Ishikawa (cell line): ENCODE results near the gene KCNJ15.

ENCODE experiments used
- CEBPB ChIP-seq: IDR thresholded peaks from 2 replicates; pipeline ENCODE4 v1.6.1; 2012
- CREB1 ChIP-seq: IDR thresholded peaks from 2 replicates; pipeline ENCODE4 v1.6.1; 2012; ENCODE audit warnings: low read depth
- EGR1 ChIP-seq: IDR thresholded peaks from 2 replicates; pipeline ENCODE4 v1.6.1; 2012
- EP300 ChIP-seq: IDR thresholded peaks from 2 replicates; pipeline ENCODE4 v1.6.1; 2012; ENCODE audit warnings: borderline replicate concordance
- FOXM1 ChIP-seq: IDR thresholded peaks from 2 replicates; pipeline ENCODE4 v1.6.1; 2012; ENCODE audit warnings: low read depth, borderline replicate concordance
- NFIC ChIP-seq: IDR thresholded peaks from 2 replicates; pipeline ENCODE4 v1.6.1; 2012
- RAD21 ChIP-seq: IDR thresholded peaks from 2 replicates; pipeline ENCODE4 v1.6.1; 2012; ENCODE audit warnings: low read depth
- TAF1 ChIP-seq: IDR thresholded peaks from 2 replicates; pipeline ENCODE4 v1.6.1; 2012; ENCODE audit warnings: low read depth, mild to moderate bottlenecking
- TCF12 ChIP-seq: IDR thresholded peaks from 2 replicates; pipeline ENCODE4 v1.6.1; 2012; ENCODE audit warnings: low read depth
- TEAD4 ChIP-seq: IDR thresholded peaks from 2 replicates; pipeline ENCODE4 v1.6.1; 2012
- YY1 ChIP-seq: IDR thresholded peaks from 2 replicates; pipeline ENCODE4 v1.6.1; 2012; ENCODE audit warnings: low read depth
- ZBTB7A ChIP-seq: IDR thresholded peaks from 2 replicates; pipeline ENCODE4 v1.6.1; 2012; ENCODE audit warnings: low read depth
- TF ChIP-seq, protein P1 (sequence below): IDR thresholded peaks from 2 replicates; pipeline ENCODE4 v1.6.1; 2012
- TF ChIP-seq, protein P2 (sequence below): IDR thresholded peaks from 2 replicates; pipeline ENCODE4 v1.6.1; 2012
- TF ChIP-seq, protein P3 (sequence below): IDR thresholded peaks from 2 replicates; pipeline ENCODE4 v1.6.1; 2012; ENCODE audit warnings: low read depth, mild to moderate bottlenecking

The KCNJ15 gene

DNA sequence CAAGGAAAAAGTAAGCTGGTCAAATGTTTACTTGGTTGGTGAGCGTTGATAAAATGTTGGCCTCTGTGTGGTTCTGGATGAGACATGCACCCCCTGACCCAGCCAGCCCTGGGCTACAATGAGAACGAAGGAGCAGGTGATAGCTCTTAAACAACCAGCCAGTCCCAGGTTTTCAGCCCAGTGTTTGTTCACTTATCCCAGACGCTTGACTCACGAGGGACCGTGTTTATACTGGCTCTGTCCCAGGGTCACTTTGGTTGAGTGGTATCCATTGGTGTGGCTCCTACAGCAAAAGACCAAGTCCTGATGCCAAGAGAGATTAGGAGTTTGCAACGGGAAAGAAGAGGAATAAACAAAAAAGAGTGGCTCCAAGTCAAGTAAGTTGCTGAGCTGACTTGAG is 86.9 kb downstream of the KCNJ15 start:
- TF ChIP-seq YY1: no peak
- TF ChIP-seq, protein P1, sequence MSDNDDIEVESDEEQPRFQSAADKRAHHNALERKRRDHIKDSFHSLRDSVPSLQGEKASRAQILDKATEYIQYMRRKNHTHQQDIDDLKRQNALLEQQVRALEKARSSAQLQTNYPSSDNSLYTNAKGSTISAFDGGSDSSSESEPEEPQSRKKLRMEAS: no peak
- TF ChIP-seq NFIC: no peak
- TF ChIP-seq, protein P2, sequence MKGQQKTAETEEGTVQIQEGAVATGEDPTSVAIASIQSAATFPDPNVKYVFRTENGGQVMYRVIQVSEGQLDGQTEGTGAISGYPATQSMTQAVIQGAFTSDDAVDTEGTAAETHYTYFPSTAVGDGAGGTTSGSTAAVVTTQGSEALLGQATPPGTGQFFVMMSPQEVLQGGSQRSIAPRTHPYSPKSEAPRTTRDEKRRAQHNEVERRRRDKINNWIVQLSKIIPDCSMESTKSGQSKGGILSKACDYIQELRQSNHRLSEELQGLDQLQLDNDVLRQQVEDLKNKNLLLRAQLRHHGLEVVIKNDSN: no peak
- TF ChIP-seq, protein P3, sequence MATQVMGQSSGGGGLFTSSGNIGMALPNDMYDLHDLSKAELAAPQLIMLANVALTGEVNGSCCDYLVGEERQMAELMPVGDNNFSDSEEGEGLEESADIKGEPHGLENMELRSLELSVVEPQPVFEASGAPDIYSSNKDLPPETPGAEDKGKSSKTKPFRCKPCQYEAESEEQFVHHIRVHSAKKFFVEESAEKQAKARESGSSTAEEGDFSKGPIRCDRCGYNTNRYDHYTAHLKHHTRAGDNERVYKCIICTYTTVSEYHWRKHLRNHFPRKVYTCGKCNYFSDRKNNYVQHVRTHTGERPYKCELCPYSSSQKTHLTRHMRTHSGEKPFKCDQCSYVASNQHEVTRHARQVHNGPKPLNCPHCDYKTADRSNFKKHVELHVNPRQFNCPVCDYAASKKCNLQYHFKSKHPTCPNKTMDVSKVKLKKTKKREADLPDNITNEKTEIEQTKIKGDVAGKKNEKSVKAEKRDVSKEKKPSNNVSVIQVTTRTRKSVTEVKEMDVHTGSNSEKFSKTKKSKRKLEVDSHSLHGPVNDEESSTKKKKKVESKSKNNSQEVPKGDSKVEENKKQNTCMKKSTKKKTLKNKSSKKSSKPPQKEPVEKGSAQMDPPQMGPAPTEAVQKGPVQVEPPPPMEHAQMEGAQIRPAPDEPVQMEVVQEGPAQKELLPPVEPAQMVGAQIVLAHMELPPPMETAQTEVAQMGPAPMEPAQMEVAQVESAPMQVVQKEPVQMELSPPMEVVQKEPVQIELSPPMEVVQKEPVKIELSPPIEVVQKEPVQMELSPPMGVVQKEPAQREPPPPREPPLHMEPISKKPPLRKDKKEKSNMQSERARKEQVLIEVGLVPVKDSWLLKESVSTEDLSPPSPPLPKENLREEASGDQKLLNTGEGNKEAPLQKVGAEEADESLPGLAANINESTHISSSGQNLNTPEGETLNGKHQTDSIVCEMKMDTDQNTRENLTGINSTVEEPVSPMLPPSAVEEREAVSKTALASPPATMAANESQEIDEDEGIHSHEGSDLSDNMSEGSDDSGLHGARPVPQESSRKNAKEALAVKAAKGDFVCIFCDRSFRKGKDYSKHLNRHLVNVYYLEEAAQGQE: no peak
- TF ChIP-seq FOXM1: no peak
- no peak for TF ChIP-seq EP300
- TF ChIP-seq EGR1: no peak
- TF ChIP-seq CEBPB: no peak
- no peak for TF ChIP-seq CREB1
- TF ChIP-seq ZBTB7A: no peak
- TF ChIP-seq TEAD4: no peak
- TF ChIP-seq TCF12: no peak
- TF ChIP-seq TAF1: no peak
- no peak for TF ChIP-seq RAD21

DNA sequence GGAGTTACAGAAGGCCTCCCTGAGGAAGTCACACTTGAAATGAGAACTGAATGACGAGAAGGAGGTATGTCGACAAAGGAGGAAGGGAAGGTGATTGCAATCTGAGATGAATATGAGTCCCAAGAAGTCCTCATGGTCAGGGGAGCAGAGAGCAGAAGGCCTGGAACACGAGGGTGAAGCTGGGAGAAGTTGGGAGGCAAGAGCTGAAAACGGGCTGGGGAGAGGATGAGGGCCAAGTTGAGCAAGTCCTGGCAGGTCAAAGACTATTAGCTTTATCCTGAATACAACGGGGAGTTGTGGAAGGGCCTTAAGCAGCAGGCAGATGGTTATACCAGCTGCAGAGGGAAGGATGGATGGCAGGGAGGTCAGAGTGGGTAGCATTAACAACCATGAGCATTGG is 89.5 kb downstream of the KCNJ15 start:
- TF ChIP-seq NFIC: no peak
- TF ChIP-seq, protein P2: no peak
- no peak for TF ChIP-seq EGR1
- no peak for TF ChIP-seq TEAD4

DNA sequence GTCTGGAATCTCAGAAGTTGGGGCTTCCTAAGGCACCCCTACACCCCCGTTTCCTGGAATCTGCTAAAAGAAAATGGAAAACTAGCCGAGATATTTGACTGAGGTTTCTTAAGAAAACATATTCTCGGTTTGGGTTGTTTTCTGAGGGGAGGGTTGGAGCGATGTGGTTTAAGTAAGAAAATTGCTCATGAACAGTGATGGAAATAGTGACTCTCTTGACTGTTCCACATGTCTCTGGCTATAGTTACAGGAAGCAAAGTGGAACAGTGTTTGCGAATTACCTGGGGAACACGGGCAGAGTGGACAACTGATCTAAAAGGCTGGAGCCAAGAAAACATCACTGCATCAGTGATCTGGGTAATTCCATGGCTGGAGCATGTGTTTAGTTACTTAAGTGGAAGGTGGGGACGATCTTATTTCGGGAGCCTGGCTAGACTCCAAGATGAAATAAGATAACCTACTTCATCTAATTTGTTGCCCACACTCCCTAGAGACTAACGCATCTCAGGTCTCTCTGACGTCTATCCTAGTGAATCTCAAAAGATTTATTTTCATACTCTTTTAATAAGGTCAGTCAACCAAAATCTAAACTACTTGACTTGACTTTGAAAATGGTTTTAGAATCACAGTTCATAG is 92.4 kb downstream of the KCNJ15 start:
- TF ChIP-seq CEBPB (no peak), TCF12 (no peak), YY1 (no peak), TAF1 (no peak), NFIC (no peak), TEAD4 (no peak), RAD21 (no peak), FOXM1 (no peak), ZBTB7A (no peak), EP300 (no peak), CREB1 (no peak), EGR1 (no peak)
- TF ChIP-seq, protein P1: no peak
- TF ChIP-seq, protein P2: no peak
- TF ChIP-seq, protein P3: no peak

DNA sequence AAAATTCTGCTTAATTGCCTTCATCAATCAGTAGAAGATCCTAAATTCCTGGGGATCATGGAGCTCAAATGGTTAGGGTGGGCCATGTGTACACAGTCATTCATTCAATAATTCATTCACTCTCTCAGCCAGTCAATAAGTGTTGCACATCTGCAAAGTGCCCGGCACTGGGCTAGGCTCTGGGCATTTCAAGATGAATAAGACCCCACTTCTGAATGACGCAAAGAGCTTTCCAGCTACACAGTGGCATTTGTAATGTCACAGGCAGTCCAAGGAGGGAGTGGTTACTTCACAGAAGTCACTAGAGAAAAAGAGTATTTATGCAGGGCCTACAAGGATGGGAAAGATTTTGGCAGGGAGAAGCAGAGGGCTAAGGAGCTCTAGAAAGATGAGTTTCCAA is 93.2 kb downstream of the KCNJ15 start:
- TF ChIP-seq TAF1 (no peak), CREB1 (no peak), CEBPB (no peak), TCF12 (no peak), EP300 (no peak)
- TF ChIP-seq, protein P1: no peak
- TF ChIP-seq, protein P3: no peak
- TF ChIP-seq, protein P2: no peak
